ENCODE data around the gene RNF13.
"Not testable (repeated sequence)": the region's sequence is repeated elsewhere in the genome, so short reads cannot be mapped to it uniquely, and the experiment has no call there.

Gene RNF13

DNA sequence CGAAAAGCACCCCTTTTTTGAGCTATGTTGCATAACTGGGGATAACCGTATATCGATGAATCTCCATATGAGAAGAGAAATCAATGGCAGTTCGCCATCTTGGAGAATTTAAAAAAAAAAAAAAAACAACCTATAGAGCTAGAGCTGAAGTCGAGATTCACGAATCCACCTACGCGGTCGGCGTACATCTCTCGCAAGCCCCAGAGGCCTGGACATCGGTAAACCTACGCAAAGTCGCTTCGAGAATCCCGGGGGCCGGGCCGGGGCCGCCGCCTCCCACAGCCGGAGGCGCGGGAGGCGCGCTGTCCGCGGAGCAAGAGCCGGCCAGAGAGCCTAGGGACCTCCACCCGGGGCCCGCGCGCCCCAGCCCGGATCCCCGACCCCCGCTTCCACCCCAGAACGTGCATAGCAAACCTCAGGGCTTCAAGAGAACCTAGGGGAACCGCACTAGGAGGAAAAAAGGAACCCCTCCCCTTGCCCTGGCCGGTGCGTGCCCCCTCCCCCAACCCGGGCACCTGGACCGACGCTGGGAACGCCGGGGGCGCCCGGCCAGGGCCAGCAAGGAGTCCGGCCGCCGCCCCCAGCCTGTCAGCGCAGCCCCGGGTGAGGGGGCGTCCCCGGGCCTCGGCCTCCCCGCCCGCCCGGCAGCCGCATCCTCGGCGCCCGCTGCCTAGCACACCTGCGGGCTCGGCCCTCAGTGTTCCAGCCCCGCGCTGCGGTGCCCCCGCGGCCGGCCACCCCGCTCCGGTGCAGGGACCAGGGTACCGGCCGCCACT is 157.1 kb downstream of the RNF13 start:
- peak overlapping the region; percentile 84 to 93 for H3K4me3 ChIP-seq (replicated peaks in 1 of 2; ENCODE audit: low read depth in 2 of 2, low read length in 2 of 2)
- TF ChIP-seq, protein P1, sequence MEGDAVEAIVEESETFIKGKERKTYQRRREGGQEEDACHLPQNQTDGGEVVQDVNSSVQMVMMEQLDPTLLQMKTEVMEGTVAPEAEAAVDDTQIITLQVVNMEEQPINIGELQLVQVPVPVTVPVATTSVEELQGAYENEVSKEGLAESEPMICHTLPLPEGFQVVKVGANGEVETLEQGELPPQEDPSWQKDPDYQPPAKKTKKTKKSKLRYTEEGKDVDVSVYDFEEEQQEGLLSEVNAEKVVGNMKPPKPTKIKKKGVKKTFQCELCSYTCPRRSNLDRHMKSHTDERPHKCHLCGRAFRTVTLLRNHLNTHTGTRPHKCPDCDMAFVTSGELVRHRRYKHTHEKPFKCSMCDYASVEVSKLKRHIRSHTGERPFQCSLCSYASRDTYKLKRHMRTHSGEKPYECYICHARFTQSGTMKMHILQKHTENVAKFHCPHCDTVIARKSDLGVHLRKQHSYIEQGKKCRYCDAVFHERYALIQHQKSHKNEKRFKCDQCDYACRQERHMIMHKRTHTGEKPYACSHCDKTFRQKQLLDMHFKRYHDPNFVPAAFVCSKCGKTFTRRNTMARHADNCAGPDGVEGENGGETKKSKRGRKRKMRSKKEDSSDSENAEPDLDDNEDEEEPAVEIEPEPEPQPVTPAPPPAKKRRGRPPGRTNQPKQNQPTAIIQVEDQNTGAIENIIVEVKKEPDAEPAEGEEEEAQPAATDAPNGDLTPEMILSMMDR (IDR thresholded peaks at IDR 0.05; ENCODE audit: low read depth, low read length): no peak
- DNase-seq (ENCODE audit: low read depth in 2 of 2): peak; percentile 89 to 91

DNA sequence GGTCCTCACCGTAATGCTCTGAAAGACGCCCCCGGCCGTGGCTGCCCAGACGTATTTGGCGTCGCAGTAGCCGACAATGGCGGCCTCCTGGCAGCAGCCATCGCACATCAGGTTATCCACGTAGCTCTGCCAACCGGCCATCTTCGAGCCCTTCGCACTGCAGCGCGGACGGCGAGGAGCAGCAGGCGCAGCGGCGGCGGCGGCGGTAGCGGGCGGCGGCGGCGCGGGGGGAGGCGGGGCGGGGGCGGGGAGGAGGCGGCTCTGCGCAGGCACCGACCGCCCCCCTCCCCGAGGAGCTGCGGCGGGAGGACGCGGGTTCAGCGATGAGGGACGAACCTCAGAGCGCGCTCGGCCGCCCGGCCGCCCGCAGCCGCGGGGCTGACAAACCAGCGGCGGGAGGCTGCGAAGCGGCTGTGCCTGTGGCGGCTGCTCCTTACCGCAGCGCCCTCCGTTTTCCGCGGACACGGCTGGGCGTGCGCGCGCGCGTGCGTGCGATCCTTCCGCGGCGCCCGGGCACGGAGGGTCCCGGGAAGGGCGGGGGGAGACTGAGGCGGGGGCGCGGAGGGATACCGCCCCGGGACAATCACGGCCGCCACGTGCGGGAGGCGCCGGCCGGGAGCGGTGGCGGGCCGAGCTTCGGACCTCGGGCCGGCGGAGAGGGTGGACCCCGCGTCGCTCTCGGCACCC is 157.8 kb downstream of the RNF13 start, which contains the start of gene PFN2:
PFN2 (minus strand) TSS at position 180 of the 687 bp plus-strand sequence; CDS start at position 141, 39 bp downstream.
- peak; percentile 75 to 92 for DNase-seq (ENCODE audit: low read depth in 2 of 2)

DNA sequence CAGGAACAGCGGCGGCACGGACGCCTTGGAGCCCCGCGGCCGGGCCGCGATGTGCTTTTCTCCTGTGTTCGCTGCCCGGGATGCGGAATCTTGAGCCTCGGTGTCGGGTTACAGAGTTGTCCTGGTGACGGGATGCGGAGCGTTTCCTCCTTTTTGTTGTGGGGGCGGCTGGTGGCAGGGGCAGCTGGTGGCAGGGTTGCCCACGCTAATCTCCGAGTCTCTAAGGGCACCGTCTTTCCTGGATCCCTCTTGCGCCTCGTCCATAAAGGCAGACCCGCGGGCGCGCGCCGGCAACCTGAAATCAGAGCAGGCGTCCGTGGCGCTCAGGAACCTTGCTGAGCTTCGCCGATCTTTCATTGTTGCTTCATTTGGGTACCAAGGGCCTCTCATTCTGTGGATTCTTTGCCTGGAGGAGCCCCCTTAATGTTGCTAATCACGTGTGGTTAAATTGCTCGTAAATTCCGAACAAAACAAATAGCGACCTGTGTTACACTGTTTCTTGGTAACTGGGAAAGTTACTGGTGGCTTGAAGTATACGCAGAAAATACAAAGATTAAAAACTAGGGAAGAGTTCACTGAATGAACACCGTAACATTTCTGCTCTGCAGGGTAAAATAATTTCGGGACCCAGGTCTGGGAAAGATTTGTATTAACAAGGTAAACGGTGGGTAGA is 158.5 kb downstream of the RNF13 start:
- TF ChIP-seq, protein P1 (IDR thresholded peaks at IDR 0.05; ENCODE audit: low read depth, low read length): no peak
- DNase-seq (ENCODE audit: low read depth in 2 of 2): peak in 1 of 2 donors; percentile 74
- H3K4me3 ChIP-seq (replicated peaks in 1 of 2; ENCODE audit: low read depth in 2 of 2, low read length in 2 of 2): peak overlapping the region; percentile 84 to 93

More for the DNA sequence above, 157.8 kb downstream of the RNF13 start, which contains the start of gene PFN2:
- TF ChIP-seq, protein P1 (IDR thresholded peaks at IDR 0.05; ENCODE audit: low read depth, low read length): no peak
- peak within 1 kb of the TSS; percentile 84 to 93 for H3K4me3 ChIP-seq (replicated peaks in 1 of 2; ENCODE audit: low read depth in 2 of 2, low read length in 2 of 2)

DNA sequence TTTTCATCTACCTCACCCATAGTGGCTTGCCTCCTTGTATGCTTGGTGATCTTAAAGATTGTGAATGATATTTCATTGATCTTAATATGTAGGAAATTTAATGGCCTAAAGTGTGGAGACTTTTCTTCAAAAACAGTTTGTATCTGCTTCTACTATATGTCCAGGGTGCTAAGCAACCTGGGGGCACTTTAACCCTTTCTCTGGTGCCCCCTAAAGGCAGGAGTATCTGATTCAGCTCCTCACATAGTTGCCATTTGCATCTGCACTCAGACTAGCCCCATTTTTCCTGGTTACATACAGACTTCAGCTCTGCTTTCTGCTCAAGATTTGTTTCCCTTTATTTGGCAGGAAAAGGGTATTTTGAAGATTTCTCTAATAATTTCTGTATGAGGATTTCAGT is 162.9 kb downstream of the RNF13 start:
- no peak for DNase-seq (ENCODE audit: low read depth in 2 of 2)
- TF ChIP-seq, protein P1 (IDR thresholded peaks at IDR 0.05; ENCODE audit: low read depth, low read length): no peak
- H3K4me3 ChIP-seq (replicated peaks in 1 of 2; ENCODE audit: low read depth in 2 of 2, low read length in 2 of 2): no peak overlapping the region

DNA sequence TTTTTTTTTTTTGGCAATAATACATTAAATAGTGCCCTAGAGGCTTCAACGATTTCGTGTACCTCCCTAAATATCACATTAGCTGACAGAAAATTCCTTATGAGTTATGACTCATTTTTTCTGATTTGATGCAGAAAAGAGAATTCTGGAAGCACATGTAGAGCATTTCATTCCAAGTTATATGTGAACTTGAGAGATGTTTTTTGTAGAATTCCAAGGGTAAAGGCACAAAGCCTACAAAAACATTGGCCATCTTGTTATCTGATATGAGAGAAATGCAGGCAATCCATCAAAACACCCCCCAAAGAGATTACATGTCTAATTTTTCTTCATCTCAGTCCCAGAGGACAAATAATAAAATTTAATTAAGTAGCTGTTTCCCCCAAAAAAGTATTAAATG is 164.4 kb downstream of the RNF13 start:
- TF ChIP-seq, protein P1 (IDR thresholded peaks at IDR 0.05; ENCODE audit: low read depth, low read length): no peak
- DNase-seq (ENCODE audit: low read depth in 2 of 2): peak; percentile 15 to 78
- no peak overlapping the region for H3K4me3 ChIP-seq (replicated peaks in 1 of 2; ENCODE audit: low read depth in 2 of 2, low read length in 2 of 2)

DNA sequence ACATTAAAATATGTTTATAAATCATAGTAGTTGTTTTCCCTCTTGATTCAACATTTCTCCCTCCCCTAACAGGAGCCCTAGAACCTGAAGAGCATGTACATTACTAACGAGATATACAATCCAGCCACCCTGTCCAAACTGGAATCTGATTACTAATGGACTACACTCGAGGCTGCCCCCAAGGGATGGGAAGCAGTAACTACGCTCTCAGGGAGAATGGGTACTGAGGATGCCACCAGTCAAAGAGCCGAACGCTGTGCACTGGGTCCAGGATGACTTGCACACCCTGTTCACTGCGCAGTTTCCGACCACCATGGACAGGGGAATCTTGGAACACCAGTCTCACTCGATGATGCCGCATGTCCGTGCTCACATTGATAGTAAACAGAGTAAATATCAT is 169.0 kb downstream of the RNF13 start:
- not testable (repeated sequence) for DNase-seq (ENCODE audit: low read depth in 2 of 2); H3K4me3 ChIP-seq (replicated peaks in 1 of 2; ENCODE audit: low read depth in 2 of 2, low read length in 2 of 2)

DNA sequence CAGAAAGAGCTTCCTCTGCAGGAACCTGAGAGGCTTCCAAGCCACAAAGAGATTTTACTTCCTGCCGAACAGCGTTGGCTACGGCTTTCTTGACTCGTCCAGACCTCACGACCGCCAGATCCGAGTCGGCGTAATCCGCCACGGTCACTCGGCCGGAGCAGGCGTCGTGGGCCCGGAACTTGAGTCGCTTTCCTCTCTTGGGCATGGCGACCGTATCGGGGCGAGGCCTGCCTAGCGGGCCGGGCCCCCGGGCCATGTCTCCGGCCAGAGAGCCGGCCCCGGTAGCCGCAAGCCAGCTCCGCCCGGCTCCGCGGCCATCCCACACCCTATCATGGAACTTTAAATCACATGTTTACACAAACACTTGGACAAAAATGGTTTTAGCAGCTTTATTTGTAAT is 170.0 kb downstream of the RNF13 start:
- not testable (repeated sequence) for H3K4me3 ChIP-seq (replicated peaks in 1 of 2; ENCODE audit: low read depth in 2 of 2, low read length in 2 of 2); DNase-seq (ENCODE audit: low read depth in 2 of 2)
